Hypothalamus (tissue), 51 donors: ENCODE results near the gene TNFRSF1A.

Experiments
- DNase-seq, 51 donors: peaks; one replicate each; lab custom pipeline; 2025; lab: John Stamatoyannopoulos, UW

Gene TNFRSF1A

GRCh38 chr12:6341417-6342139, at the start of gene TNFRSF1A:
TSS of gene TNFRSF1A (minus strand) at chr12:6342076. CDS start at chr12:6341814, 262 bp downstream.
- peak in 23 of 51 donors; percentile 17 to 68 (median 36) for DNase-seq

GRCh38 chr12:6391013-6391412, 49.1 kb upstream of the TNFRSF1A start:
- no peak for DNase-seq

GRCh38 chr12:6390084-6390799, 48.4 kb upstream of the TNFRSF1A start:
- no peak for DNase-seq

GRCh38 chr12:6387541-6387940, 45.7 kb upstream of the TNFRSF1A start:
- DNase-seq = no peak

- DNase-seq = no peak
These were observed 44.6 kb upstream of the TNFRSF1A start for GRCh38 chr12:6386491-6386890.

GRCh38 chr12:6386038-6386437, 44.2 kb upstream of the TNFRSF1A start:
- no peak for DNase-seq

GRCh38 chr12:6384499-6385436, 42.9 kb upstream of the TNFRSF1A start:
- no peak for DNase-seq

- DNase-seq = peak in 48 of 51 donors; percentile 31 to 85 (median 52)
These were observed 42.0 kb upstream of the TNFRSF1A start, which contains the start of gene LTBR for GRCh38 chr12:6383572-6384498. TSS of gene LTBR (plus strand) at chr12:6384162. CDS start at chr12:6384359, 197 bp downstream.

- no peak for DNase-seq
These were observed 41.1 kb upstream of the TNFRSF1A start for GRCh38 chr12:6382982-6383381.

- no peak for DNase-seq
These were observed 40.5 kb upstream of the TNFRSF1A start for GRCh38 chr12:6382371-6382770.

- DNase-seq = no peak
These were observed 38.6 kb upstream of the TNFRSF1A start for GRCh38 chr12:6380141-6381121.

- DNase-seq = peak in 1 of 51 donors; percentile 9
These were observed 37.0 kb upstream of the TNFRSF1A start for GRCh38 chr12:6378709-6379472.

GRCh38 chr12:6377667-6377994, 35.8 kb upstream of the TNFRSF1A start:
- DNase-seq = no peak

GRCh38 chr12:6376870-6377666, 35.2 kb upstream of the TNFRSF1A start:
- DNase-seq = no peak

GRCh38 chr12:6376079-6376869, 34.4 kb upstream of the TNFRSF1A start:
- DNase-seq = no peak
